ENCODE measurements around the gene EPB41L4A.
"Not testable (repeated sequence)": the region's sequence is repeated elsewhere in the genome, so short reads cannot be mapped to it uniquely, and the experiment has no call there.

Gene EPB41L4A

GRCh38 chr5:112419164-112419985, at the start of gene EPB41L4A:
Gene EPB41L4A (minus strand): TSS chr5:112419277. CDS start chr5:112419039, 238 bp downstream.
- no peak for DNase-seq (ENCODE audit: low read depth)

- no peak for DNase-seq (ENCODE audit: low read depth)
Observed at GRCh38 chr5:112467485-112467884, 48.4 kb upstream of the EPB41L4A start.

- not testable (repeated sequence) for DNase-seq (ENCODE audit: low read depth)
Observed at GRCh38 chr5:112466261-112466660, 47.2 kb upstream of the EPB41L4A start.

- DNase-seq (ENCODE audit: low read depth) = not testable (repeated sequence)
Observed at GRCh38 chr5:112447187-112447760, 28.2 kb upstream of the EPB41L4A start.

- DNase-seq (ENCODE audit: low read depth) = no peak
Observed at GRCh38 chr5:112445626-112446350, 26.7 kb upstream of the EPB41L4A start.

- DNase-seq (ENCODE audit: low read depth) = not testable (repeated sequence)
Observed at GRCh38 chr5:112443932-112444331, 24.9 kb upstream of the EPB41L4A start.

GRCh38 chr5:112440031-112440430, 21.0 kb upstream of the EPB41L4A start:
- DNase-seq (ENCODE audit: low read depth) = no peak

GRCh38 chr5:112436144-112436543, 17.1 kb upstream of the EPB41L4A start:
- DNase-seq (ENCODE audit: low read depth) = no peak

GRCh38 chr5:112434641-112435040, 15.6 kb upstream of the EPB41L4A start:
- no peak for DNase-seq (ENCODE audit: low read depth)

GRCh38 chr5:112426202-112426601, 7.1 kb upstream of the EPB41L4A start:
- not testable (repeated sequence) for DNase-seq (ENCODE audit: low read depth)

- peak; percentile 32 for DNase-seq (ENCODE audit: low read depth)
Observed at GRCh38 chr5:112419986-112420864, 1.1 kb upstream of the EPB41L4A start.

GRCh38 chr5:112418659-112419163, 366 bp downstream of the EPB41L4A start:
- no peak for DNase-seq (ENCODE audit: low read depth)

GRCh38 chr5:112417931-112418658, 982 bp downstream of the EPB41L4A start:
- no peak for DNase-seq (ENCODE audit: low read depth)

- DNase-seq (ENCODE audit: low read depth) = no peak
Observed at GRCh38 chr5:112415552-112415951, 3.5 kb downstream of the EPB41L4A start.

- DNase-seq (ENCODE audit: low read depth) = no peak
Observed at GRCh38 chr5:112413611-112414010, 5.5 kb downstream of the EPB41L4A start.

- no peak for DNase-seq (ENCODE audit: low read depth)
Observed at GRCh38 chr5:112412346-112412745, 6.7 kb downstream of the EPB41L4A start.

- DNase-seq (ENCODE audit: low read depth) = no peak
Observed at GRCh38 chr5:112411903-112412302, 7.2 kb downstream of the EPB41L4A start.

- no peak for DNase-seq (ENCODE audit: low read depth)
Observed at GRCh38 chr5:112407666-112408065, 11.4 kb downstream of the EPB41L4A start.

GRCh38 chr5:112407240-112407639, 11.8 kb downstream of the EPB41L4A start:
- DNase-seq (ENCODE audit: low read depth) = no peak

- no peak for DNase-seq (ENCODE audit: low read depth)
Observed at GRCh38 chr5:112403069-112403468, 16.0 kb downstream of the EPB41L4A start.

- DNase-seq (ENCODE audit: low read depth) = no peak
Observed at GRCh38 chr5:112401924-112402323, 17.2 kb downstream of the EPB41L4A start.
